Left ventricle myocardium superior (tissue), 1 donor: Measurements from ENCODE around the gene PRR16. TPM values are rescaled to one million over a fixed set of nuclear protein-coding genes. Genes with fewer than 3 reads are reported as not detected.
"Not testable (repeated sequence)": the region's sequence is repeated elsewhere in the genome, so short reads cannot be mapped to it uniquely, and the experiment has no call there.

Experiments used
- ATAC-seq: fragments of 200-7000 bp; cut with Tn5 transposase; one replicate; pipeline ENCODE4 v1.9.1; 2020; ENCODE audit warnings: mild to moderate bottlenecking, moderate library complexity
- DNase-seq: peaks from one replicate; pipeline ENCODE4 v3.0.0-alpha.2; 2020
- intact Hi-C: fragments of 100-400 bp; cut with micrococcal nuclease; formaldehyde crosslinking; loops from one replicate; pipeline ENCODE4 v1.11.0; 2022
- long read RNA-seq: library from polyadenylated mRNA; unstranded; transcript quantifications from one replicate; pipeline ENCODE4 v2.0.0, GENCODE V29; 2021
- total RNA-seq: library from RNA; stranded (reverse); fragmentation: NEBNext Ultra II Directional; extraction: Animal tissue kit (Norgen Biotek cat#: 25700); gene quantifications from one replicate; pipeline ENCODE4 v1.2.1, GENCODE V29; 2021
- donor health status: DM: no; HTN: yes; CAD: no; lungs with severe emphysema.

PRR16 gene
- 12.9 TPM for total RNA-seq
- long read RNA-seq, partial matches to known transcripts = 0 of 2 reads
- long read RNA-seq, other reads (novel, unspliced or antisense) = 2 of 2 reads

DNA sequence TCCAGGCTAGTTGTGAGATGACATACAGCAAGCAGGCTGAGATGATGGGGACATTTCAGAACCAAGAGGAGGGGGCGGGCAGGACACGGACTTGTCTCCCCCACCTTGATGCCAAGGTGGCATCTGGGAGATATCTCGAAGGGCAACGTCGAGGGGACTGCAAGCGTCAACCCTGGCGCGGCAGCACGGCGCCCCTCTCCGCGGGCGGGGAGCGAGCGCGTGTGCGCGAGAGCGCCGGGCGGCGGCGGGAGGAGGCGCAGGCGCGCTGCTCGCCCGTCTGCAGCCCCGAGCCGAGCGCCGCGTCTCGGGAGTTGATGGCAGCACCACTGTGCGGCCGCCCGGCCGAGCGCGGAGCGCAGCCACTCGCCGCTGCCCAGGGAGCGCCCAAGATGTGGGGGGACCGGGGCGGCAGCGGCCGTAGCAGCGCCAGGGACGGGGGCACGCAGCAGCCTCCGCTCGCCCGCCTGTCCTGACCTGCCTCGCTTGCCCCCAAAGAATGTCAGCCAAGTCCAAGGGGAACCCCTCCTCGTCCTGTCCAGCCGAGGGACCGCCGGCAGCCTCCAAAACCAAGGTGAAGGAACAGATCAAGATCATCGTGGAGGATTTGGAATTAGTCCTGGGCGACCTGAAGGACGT, at the start of gene PRR16:
TSS of gene PRR16 (plus strand) at position 310 of the 636 bp plus-strand sequence.
- intact Hi-C loops = no loop called here
- DNase-seq (peak; percentile 86), ATAC-seq (peak; percentile 92)

- intact Hi-C loops = no loop called here
Observed at GRCh38 chr5:120415985-120416384, 48.1 kb upstream of the PRR16 start.

DNA sequence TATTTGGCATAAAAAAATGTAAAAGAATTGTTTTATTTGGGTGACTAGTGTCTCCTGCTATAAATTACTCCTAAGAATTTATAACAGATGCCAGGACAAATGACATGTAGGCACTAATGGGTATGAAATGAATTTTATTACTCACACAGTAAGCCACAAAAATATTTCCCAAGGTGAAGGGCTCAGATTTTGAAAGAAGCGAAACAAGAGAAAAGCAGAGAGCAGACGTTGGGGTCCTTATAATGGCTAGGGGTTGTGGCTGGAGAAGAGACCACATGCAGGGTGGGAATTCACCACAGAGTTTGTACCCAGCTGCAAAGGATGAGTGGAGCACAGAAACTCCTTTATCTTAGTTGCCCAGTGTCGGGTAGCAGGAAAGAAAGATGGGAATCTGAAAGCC, 45.0 kb upstream of the PRR16 start:
- DNase-seq (no peak), ATAC-seq (no peak)
- intact Hi-C loops = no loop called here

More at GRCh38 chr5:120415985-120416384, 48.1 kb upstream of the PRR16 start:
- DNase-seq (no peak), ATAC-seq (no peak)

- intact Hi-C loops, DNase-seq, ATAC-seq: not testable (repeated sequence)
Observed at GRCh38 chr5:120426633-120427275, 37.3 kb upstream of the PRR16 start.

DNA sequence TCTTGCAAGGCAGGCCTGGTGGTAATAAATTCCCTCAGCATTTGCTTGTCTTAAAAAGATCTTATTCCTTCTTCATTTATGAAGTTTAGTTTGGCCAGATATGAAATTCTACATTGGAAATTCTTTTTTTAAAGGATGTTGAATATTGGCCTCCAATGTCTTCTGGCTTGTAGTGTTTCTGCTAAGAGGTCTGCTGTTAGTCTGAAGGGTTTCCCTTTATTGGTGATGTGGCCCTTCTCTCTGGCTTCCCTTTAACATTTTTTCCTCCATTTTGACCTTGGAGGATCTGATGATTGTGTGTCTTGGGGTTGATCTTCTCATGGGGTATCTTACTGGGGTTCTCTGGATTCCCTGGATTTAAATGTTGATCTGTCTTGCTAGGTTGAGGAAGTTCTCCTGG, 33.5 kb upstream of the PRR16 start:
- no peak for DNase-seq
- intact Hi-C loops = no loop called here
- no peak for ATAC-seq

- DNase-seq (no peak), ATAC-seq (no peak)
- intact Hi-C loops = no loop called here
Observed at GRCh38 chr5:120432861-120433260, 31.2 kb upstream of the PRR16 start.

- ATAC-seq (peak; percentile 87), DNase-seq (no peak)
- intact Hi-C loops = no loop called here
Observed at GRCh38 chr5:120435129-120435528, 29.0 kb upstream of the PRR16 start.

- ATAC-seq (no peak), DNase-seq (no peak)
- intact Hi-C loops = no loop called here
Observed at GRCh38 chr5:120436996-120437395, 27.1 kb upstream of the PRR16 start.

DNA sequence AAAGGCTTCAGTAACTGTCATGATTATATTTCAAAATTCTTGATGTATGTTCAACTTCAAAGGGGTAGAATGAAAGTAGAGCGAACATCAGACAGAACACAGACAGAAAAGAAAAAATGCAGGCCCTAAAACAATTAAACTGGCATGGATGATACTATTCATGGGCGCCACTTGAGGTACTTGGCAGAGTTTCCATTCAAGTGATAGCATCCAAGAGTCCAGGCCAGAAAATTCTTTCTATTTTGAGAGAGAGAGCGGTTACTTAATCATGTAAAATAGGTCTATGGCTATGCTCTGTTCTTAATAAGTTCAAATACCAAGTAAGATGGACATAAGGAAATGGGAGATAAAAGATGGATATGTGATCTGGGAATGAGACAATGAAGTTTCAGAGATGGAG, 21.4 kb upstream of the PRR16 start:
- DNase-seq (peak; percentile 14), ATAC-seq (peak; percentile 91)
- intact Hi-C loops = loop anchor here (5.0 kb wide), 1 partner anchor 285 kb away; no protein-coding TSS in a partner anchor

GRCh38 chr5:120443607-120444006, 20.5 kb upstream of the PRR16 start:
- intact Hi-C loops = loop anchor here (5.0 kb wide), 1 partner anchor 286 kb away; no protein-coding TSS in a partner anchor
- no peak for DNase-seq

DNA sequence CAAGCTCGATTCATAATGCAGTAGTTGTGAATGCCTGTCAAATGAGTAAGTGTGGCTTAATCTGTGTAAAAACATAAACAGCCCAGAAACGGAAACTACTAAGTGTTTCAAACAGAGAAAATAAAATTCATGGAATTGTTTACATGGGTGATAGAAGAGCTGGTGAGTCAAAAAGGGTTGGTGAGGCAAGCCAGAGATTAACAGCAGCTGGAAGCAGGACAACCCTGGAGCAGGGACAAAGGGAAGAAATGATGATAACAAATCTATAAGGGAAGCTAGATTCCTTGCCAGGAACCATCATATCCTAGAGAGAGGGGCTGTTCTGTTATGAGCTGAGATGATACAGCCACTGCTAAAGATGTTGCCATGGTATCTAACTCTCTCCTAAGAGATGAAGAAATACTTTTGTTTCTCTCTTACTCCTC, 18.0 kb upstream of the PRR16 start:
- intact Hi-C loops = no loop called here
- ATAC-seq (peak; percentile 46), DNase-seq (no peak)

More at GRCh38 chr5:120443607-120444006, 20.5 kb upstream of the PRR16 start:
- peak; percentile 64 for ATAC-seq

- DNase-seq = no peak
- ATAC-seq = no peak
- intact Hi-C loops = no loop called here
Observed at GRCh38 chr5:120446901-120447300, 17.2 kb upstream of the PRR16 start.

- intact Hi-C loops = no loop called here
- DNase-seq (no peak), ATAC-seq (no peak)
Observed at GRCh38 chr5:120447706-120448239, 16.3 kb upstream of the PRR16 start.

DNA sequence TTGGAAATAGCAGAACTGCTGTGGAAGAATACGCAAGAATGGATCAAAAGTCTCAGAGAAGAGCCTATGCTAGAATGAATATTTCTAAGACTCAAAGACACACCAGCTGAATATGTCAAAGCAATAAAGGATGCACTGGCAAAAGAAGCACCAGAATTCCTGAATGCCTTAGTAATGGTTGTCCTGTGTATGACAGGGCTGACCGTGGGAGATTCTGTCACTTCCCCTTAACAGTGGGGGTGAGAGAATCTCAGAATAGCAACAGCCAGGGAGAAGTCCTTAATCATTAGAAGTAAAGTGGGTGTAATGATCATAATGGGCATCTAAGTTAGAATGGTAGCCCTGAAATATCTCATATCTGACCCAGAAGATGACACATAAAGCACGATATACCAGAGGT, 14.6 kb upstream of the PRR16 start:
- peak; percentile 32 for ATAC-seq
- intact Hi-C loops = no loop called here
- no peak for DNase-seq

DNA sequence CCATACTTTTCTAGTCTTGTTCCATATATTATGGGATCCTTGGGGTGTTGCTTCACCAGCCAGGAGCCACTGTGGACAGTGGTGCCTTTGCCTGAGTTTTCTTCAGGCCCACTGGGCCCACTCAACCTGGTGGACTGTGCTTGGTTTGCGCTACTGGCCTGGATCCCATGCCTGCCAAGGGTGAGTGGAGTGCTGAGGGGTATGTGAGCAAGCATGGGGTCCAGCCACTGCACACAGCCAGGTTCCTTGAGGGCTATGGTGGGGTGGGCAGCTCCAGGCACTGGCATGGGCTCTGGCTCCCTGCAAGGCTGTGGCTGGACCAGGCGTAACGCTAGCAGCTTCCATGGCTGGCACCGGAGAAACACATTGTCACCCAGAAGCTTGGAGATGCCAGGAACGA, 13.2 kb upstream of the PRR16 start:
- DNase-seq (no peak), ATAC-seq (no peak)
- intact Hi-C loops = loop anchor here (10.0 kb wide), 1 partner anchor 396 kb away; no protein-coding TSS in a partner anchor

DNA sequence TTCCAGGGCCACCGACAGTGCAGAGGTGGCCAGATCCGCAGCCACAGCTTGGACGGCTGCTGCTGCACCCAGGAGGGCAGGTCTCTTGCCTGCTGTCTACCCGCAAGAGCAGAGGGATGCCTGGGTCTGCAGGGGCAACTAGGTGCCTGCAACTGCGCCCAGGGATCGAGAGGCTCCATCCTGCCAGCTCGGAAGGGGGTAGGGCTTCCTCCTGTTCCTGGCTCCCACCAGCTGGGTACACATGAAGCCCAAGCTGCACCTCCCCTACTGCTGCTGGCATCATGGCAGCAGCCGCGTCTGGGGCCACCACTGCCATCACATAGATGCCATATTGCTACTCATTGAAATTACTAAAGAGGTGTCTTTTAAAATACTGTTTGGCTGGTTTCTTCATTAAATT, 12.7 kb upstream of the PRR16 start:
- intact Hi-C loops = loop anchor here (10.0 kb wide), 1 partner anchor 397 kb away; no protein-coding TSS in a partner anchor
- no peak for ATAC-seq
- no peak for DNase-seq

DNA sequence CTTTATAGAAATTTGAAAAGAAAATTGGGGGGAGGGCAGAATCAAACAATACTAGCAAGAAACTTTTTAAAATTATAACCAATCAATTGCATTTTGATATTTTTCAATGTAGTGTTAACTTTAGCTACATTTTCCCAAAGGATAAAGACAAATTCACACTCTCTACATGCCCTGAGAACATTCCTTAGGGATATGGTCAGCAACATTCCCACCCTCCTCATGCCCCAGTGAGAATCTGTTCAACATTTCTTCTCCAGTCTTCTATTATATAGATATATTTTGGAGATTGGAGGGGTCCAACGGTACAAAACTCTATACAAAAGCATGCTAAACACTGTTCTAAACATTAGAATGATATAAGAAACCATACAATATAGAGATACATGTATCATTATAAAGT, 11.6 kb upstream of the PRR16 start:
- ATAC-seq (no peak), DNase-seq (no peak)
- intact Hi-C loops = loop anchor here (10.0 kb wide), 1 partner anchor 398 kb away; no protein-coding TSS in a partner anchor

- intact Hi-C loops = loop anchor here (10.0 kb wide), 1 partner anchor 399 kb away; no protein-coding TSS in a partner anchor
- DNase-seq = no peak
Observed at GRCh38 chr5:120454094-120454798, 9.9 kb upstream of the PRR16 start.

GRCh38 chr5:120456006-120456405, 8.1 kb upstream of the PRR16 start:
- no peak for ATAC-seq
- intact Hi-C loops = loop anchor here (5.0 to 10.0 kb wide), 2 partner anchors 401 to 504 kb away; no protein-coding TSS in a partner anchor
- DNase-seq = no peak

More at GRCh38 chr5:120454094-120454798, 9.9 kb upstream of the PRR16 start:
- peak; percentile 91 for ATAC-seq
